ENCODE data around the gene FAT2.

FAT2 gene

DNA sequence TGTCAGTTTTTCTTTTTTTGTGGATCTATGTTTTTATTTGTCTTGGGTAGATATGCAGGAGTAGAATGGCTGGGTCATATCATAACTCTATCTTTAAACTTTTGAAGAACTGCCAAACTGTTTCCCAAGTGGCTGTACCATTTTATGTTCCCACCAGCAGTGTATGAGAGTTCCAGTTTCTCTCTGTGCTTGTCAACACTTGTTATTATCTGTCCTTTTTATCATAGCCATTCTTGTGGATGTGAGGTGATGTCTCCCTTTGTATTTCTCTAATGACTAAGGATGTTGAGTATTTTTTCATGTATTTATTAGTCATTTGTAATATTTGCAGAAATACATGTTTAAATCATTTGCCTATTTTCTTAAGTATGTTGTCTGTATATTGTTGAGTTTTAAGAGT is 17.4 kb upstream of the FAT2 start:
- TF ChIP-seq, protein P1, sequence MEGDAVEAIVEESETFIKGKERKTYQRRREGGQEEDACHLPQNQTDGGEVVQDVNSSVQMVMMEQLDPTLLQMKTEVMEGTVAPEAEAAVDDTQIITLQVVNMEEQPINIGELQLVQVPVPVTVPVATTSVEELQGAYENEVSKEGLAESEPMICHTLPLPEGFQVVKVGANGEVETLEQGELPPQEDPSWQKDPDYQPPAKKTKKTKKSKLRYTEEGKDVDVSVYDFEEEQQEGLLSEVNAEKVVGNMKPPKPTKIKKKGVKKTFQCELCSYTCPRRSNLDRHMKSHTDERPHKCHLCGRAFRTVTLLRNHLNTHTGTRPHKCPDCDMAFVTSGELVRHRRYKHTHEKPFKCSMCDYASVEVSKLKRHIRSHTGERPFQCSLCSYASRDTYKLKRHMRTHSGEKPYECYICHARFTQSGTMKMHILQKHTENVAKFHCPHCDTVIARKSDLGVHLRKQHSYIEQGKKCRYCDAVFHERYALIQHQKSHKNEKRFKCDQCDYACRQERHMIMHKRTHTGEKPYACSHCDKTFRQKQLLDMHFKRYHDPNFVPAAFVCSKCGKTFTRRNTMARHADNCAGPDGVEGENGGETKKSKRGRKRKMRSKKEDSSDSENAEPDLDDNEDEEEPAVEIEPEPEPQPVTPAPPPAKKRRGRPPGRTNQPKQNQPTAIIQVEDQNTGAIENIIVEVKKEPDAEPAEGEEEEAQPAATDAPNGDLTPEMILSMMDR (IDR thresholded peaks at IDR 0.05): no peak

DNA sequence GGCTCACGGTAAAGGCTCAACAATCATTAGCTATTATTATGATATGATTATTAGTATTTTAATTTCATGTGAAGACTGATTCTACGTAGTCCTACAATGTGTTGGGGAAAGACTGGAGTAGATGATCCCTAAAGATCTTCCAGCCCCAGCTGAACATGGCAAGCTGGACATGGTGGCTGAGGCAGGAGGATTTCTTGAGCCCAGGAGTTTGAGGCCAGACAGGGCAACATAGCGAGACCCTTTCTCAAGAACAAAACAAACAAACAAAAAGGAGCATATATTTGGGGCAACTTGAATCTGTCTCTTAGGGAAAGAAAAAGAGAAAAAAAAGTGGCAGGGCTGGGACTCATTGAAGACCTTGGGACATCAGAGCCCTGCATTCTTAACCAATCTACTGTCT is 16.2 kb upstream of the FAT2 start:
- TF ChIP-seq, protein P1 (IDR thresholded peaks at IDR 0.05): no peak

DNA sequence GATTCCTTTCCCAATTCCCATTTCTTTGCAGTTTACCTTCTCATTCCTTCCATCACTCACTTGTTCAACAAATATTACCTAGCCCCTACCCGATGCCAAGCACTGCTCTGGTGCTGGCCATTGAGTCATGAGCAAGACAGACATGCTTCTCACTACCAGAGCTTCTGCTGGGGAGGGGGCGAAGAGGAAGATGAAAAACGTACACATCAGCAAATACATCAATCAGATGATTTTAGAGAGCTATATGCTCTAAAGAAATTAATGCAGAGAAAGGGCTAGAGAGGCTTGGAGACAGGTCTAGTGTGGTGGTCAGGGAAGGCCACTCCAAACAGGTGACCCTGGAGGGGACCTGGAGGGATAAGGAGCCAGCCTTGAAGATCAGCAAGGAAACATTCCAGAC is 14.4 kb upstream of the FAT2 start:
- TF ChIP-seq, protein P1 (IDR thresholded peaks at IDR 0.05): no peak

DNA sequence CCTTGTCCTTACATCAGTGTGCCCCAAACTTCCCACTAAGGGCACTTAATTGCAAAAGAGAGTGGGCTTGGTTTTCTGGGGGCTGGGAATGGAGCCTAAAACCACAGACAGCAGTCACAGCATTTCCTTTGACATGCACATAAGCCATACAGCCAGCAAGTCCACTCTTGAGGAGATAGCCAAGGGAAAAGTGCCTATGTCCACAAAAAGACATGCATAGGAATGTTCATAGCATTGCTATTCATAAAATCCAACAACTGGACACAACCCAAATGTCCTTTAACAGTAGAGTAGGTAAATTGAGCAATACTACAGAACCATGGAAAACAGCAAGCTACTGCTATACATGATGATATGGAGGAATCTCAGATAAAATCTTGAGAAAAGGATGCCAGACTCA is 11.7 kb upstream of the FAT2 start:
- TF ChIP-seq, protein P1 (IDR thresholded peaks at IDR 0.05): no peak

DNA sequence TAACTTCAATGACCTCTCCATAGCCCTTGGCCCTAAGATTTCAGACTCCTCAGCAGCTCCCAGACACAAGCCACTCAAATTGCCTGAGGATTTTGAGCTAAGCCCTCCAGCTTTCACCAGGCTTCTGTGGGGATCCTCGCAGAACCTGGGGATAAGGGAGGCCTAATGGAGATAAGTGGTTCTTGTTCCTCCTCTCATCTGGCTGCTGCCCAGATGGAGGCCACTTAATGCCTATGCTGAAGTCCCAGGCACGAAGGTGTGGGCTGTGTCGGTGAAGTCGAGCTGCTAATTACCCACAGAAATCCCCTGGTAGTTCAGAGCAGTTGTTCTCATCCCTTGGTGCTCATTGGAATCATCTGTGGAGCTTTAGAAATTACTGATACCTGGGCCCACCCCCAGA is 10.3 kb upstream of the FAT2 start:
- TF ChIP-seq, protein P1 (IDR thresholded peaks at IDR 0.05): no peak

DNA sequence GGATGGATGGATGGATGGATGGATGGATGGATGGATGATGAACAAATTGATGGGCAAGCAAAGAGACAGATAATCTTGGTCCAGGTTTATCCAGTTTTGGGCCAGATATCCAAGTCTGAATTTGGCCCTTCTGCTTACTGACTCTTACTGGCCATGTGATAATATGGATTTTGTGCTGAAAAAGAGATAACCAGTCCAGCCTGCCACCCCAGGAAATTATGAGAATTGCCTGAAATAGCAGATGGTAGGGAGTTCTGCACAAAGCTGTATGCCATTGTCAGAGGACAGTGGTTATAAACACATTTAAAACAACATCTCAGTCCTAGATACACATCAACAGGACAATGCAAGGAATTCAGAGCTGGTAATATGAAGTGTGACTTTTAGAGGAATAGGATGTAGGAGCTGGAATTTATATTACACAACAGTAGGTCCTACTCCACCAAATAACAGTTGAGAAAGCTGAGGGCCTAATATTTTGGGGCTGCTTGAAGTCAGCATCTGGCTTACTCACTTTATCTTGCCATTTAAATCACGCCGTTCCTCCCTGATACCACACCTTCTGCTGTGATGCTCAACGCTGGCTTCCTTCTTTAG is 9.0 kb upstream of the FAT2 start:
- TF ChIP-seq, protein P1 (IDR thresholded peaks at IDR 0.05): no peak

DNA sequence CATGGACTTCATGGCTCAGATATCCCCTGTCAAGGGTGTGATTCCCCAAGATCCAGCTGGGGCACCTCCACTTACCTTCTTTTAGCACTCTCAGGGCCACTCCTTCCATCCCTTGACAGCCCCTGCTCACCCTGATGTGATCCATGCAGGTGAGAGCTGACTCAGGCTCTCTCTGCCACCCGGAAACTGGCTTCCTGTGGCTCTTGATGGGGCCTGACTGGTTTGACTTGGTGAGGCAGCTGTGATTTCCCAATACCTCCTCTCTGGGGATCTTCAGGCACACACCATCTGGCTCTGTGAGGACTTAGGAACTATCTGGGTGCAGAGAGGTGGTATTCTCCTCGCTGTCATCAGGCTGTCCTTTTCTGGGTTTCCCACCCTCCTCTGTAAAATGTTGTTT is 7.9 kb upstream of the FAT2 start:
- TF ChIP-seq, protein P1 (IDR thresholded peaks at IDR 0.05): no peak

DNA sequence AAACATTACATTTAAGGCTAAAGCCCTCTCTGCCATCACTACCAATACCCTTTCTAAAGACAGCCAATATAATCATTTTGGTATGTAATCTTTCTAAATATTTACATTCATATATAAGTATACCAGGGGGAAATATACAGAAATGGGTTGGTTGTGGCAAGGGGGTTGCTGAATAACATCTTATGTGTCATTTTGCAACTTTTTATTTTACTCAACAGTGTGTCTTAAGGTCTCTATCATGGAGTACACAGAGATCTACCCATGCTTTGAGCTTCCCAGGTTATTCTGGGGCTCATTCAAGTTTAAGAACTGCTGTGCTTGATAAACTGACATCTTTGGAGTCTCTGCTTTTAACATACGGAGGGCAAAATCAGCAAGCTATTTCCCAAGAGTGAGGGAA is 7.4 kb upstream of the FAT2 start:
- TF ChIP-seq, protein P1 (IDR thresholded peaks at IDR 0.05): no peak

All from LNCAP (cell line).